GM19463 (cell line): Measurements from ENCODE around the gene PHYKPL.

Source experiments
- ATAC-seq: cut with Tn5 transposase; IDR thresholded peaks from one replicate; pipeline ENCODE4 v1.9.1; 2021; ENCODE audit warnings: mild to moderate bottlenecking, moderate library complexity; ENCODE audit not compliant: unreplicated experiment

PHYKPL gene

GRCh38 chr5:178232124-178232919 lies at the start of gene PHYKPL:
Gene PHYKPL, minus strand, starts transcription at chr5:178232802. Its CDS starts 252 bp downstream, at chr5:178232550.
- peak; percentile 63 for ATAC-seq

GRCh38 chr5:178282391-178282790 lies 49.8 kb upstream of the PHYKPL start:
- ATAC-seq: no peak

GRCh38 chr5:178281331-178281730 lies 48.7 kb upstream of the PHYKPL start:
- no peak for ATAC-seq

DNA sequence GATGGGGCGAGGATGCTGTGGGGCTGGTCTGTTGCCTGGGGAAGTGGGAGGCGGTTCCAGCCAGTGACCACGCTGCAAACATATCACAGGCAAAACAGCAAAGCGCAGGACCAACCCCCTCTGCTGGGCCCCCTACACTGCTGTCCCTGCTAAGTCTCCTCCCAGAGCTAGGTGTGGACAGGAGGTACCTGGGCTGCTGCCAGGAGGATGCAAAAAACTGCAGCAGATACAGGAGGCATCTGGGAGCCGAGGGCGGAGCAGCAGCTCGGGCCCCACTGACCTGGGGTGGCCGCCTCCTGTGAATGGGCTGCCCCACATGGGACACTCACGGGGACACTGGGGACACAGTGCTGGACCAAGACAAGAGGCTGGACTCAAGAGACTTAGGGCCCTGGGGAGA lies 48.0 kb upstream of the PHYKPL start:
- no peak for ATAC-seq

DNA sequence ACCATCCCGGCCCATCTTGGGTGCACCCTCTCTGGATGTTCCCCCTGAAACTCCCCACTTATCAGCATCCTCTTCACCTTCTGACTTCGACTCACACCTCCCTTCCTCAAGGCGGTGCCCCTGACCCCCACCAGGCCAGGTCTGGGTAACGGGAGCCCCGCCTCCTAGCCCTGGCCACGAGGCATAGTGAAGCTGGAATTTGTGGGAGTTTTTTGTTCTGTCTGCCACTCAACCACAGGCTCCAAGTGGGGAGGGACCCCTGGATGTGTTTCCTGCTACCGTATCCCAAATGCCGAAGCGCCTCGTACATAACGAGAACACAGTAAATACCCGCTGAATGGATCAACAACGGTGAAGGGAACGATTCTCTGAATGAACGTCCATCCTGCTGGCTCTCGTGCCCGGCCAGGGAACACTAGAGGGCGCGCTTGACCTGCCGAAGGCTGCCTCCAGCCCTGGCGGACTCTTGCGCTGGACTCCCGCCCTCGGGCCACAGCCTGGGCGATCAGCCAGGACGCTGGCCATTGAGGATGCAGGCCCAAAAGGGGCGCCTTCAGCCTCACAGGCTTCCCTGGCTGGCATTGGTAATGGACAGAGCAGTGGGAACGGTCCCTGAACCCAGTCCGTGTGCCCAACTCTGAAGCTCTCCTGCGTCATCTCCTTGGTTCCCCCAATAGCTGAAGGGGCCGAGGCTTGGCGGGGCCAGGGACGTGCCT lies 47.3 kb upstream of the PHYKPL start:
- ATAC-seq: peak; percentile 57

DNA sequence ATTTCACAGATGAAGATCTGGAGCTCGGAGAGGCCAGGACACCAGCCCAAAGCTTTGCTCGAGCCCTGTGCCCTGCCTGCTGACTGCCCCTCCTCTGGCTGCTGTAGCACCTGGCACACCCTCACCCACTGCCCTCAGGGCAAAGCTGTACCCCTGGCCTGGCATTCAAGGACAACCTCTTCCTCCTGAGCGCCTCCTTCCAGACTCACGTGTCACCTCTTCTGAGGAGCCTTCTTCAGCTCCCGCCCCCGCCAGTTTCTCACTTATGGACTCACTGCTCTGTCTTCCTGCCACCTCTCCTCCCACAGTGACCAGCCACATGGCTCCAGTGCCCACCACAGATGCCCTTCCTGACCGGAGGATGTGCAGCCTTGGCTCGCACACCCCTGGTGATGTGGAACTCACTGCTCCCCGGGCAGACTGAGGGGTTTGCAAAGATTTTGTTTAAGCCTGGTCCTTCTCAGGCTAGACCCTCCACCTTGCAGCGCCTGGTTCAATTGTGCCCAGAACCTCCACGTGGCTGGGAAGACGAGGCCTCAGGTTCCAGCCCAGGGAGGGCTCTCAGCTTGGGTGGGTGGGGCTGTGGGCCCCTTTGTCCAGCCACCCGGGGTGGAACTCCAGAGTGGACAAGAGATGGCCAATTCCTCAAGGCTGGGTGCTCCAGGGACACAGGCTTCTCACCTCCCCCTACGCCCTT lies 46.6 kb upstream of the PHYKPL start:
- ATAC-seq: no peak

DNA sequence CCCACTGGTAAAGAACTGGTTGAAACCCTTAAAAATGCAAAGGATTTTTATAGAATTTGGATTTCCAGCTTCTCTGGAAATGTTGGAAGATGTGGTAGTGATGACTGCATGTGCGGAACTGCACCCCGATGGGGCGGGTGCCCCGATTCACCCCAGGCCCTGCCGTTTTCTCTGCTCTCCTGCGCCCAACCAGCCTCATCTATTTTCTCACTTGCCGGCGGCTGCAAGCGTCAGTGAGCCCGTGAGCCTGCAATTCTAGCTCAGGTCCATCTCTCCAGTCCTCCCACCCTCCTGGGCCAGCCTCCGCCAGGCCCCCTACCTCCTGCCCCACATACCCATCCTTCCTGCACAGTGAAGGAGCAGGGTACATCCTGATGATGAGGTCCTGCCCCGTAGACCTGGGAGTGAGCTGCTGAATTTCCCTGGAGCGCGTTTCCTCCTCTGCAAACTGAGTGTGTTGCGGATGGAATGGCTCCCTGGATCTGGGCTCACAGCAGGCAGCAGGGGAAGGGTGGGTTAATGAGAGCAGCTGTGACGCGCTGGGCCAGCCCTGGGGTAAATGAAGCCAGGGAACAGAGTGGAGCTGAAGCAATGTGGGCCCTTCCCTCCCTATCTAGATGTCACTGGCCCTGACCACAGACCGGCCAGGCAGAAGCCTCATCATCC lies 45.9 kb upstream of the PHYKPL start:
- ATAC-seq: no peak

DNA sequence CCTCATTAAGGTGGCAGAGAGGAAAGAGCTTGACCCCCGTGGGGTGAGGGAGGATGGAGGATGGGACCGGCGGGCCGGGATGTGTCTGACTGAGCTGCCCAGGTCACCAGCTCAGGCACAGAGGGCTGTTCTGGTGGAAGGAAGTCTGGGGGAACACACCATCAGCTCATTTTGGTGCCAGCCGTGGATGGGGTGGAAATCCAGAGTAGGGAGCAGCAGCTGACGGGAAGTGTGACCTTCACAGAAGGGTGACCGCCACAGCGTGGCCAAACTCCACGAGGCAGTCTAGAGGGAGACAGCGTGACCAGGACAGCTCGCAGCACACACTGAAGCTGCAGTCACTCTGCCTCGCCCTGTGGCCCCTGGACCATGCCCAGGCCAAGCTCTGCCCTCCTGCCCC lies 45.3 kb upstream of the PHYKPL start:
- no peak for ATAC-seq

- ATAC-seq: no peak
Measured at GRCh38 chr5:178277346-178277745, 44.7 kb upstream of the PHYKPL start.

DNA sequence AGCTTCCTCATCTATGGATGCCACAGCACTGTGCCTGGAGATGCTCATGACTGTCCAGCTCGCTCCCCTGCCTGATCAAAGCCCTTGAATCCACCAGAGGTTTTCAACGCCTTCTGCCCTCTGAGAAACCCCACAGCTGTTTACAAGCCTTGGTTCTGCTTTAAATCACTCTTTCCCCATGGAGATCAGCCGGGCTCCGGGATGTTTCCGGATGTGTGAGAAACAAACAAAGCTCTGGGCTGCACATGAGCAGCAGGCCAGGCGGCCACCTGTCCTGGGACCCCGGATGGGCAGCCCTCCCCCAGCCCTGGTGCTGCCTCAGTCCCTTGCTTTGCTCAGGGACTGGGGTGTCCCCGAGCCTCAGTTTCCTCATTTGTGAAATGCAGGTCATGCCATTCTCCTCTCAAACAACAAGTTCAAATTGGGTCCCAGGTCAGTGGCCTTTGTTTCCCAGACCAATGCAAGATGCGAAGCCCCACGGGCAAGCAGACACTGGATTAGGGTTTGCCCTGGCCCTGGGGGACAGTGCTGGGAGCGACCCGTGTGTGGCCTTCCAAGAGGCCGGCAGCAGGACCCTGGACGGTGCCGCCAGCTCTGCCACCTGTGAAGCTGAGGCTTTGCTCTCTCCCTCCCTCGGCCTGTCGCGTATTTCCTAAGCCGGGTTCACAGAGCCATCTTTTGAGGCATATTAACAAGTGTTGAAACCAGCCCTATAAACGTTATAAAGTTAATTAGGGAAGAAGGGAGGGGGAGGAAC lies 42.4 kb upstream of the PHYKPL start:
- no peak for ATAC-seq

DNA sequence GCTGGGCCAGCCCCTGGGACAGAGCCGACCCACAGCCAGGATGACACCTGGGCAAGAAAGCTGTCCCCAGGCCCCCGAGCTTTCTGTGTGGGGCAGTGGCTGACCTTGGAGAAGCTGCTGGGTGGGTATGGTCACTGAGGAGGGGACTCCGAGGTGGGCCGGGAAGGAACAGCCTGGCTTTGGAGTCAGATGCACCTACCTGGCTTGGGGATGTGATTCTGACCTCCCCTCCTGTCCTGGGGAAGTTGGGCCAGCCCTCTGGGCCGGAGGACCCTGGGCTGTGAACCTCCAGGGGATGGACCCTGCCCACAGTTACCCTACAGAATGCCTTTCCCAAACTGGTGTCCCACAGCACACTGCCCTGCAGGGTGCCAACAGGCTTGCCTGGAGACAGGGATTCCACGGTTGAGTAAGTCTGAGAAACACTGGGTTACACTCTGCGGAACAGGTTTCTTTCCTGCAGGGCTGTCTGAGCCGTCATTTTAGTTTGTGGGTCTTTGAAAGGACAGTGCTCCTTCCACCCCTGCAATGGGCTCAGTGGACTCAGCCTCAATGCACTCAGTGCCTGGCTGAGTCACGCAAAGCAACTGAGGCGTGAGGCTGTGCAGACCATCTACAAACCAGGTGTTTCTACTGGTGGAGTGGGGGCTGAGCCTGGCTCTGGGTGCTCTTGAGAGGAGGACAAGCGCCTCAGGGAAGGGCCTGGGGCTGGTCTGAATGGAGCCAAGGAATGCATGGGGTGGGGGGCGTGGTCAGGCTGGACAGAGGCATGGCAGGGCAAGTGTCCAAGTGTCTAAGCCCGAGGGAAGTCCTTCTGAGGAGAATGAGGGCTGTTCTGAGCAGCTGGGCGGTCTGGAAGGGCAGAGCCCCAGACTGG lies 41.3 kb upstream of the PHYKPL start:
- ATAC-seq: no peak

- ATAC-seq: no peak
Measured at GRCh38 chr5:178273041-178273440, 40.4 kb upstream of the PHYKPL start.

DNA sequence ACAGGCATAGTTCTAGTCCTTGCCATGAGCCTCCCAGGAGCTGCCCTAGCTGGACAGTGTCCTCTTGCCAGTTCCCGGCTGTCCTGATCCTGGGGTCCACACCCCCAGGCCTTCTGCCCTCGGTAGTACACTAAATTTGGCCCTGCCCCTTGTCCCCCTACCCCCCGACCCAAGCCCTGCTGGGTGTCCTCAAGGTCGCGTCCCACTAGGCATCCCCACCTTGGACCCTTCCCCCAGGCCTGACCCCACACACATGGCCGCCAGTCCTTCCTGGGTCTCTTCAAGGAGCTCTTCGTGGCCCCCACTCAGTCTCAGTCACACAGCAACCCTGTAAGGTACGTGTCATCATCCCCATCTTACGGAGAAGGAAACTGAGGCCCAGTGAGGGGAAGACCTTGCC lies 40.0 kb upstream of the PHYKPL start:
- no peak for ATAC-seq

DNA sequence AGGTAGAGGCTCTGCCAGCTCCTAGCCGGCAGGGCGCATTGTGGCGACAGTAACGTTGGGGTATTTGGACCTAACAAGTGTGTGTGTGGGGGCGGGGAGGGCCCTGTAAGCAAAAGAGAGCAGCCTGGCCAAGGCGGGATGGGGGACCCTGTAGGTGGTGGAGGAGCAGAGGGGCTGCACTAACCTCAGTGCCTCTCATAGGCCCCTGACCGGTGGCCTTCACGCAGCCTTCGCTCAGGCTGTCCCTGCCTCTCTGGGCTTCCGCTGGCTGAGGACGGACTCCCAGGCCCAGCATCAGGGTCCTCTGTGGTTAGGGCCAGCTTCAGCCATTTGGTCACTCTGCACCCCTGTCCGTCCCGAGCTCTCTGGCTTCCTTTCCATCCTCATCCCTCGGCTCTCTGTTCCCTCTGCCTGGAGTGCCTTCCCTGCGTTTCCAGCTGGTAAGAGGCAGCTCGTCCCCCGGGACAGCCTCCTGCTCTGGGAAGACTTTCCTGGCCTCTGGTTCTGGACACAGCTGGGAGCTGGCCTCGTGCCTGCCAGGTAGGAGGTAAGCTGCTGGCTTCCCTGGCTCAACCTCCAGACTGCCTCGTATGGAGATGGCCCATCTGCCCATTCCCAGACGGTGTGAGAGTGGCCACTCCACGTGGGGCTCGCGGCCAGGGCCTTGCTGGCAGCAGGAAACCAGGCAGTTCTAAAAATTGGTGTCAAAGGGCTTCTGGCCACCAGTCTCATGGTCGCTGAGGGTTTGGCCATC lies 39.3 kb upstream of the PHYKPL start:
- ATAC-seq: no peak

- ATAC-seq: no peak
Measured at GRCh38 chr5:178271231-178271630, 38.6 kb upstream of the PHYKPL start.

DNA sequence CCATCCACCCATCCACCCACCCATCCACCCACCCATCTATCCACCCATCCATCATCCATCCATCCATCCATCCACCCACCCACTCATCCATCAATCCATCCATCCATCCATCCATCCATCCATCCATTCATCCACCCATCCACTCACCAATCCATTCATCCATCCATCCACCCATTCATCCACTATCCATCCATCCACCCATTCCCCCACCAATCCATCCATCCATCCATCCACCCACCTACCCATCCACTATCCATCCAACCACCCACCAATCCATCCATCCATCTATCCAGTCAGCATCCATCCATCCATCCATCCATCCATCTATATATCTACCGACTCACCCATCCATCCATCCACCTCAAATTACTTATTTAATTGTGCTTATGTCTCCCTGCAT lies 36.9 kb upstream of the PHYKPL start:
- no peak for ATAC-seq

GRCh38 chr5:178267876-178268275 lies 35.3 kb upstream of the PHYKPL start:
- no peak for ATAC-seq

DNA sequence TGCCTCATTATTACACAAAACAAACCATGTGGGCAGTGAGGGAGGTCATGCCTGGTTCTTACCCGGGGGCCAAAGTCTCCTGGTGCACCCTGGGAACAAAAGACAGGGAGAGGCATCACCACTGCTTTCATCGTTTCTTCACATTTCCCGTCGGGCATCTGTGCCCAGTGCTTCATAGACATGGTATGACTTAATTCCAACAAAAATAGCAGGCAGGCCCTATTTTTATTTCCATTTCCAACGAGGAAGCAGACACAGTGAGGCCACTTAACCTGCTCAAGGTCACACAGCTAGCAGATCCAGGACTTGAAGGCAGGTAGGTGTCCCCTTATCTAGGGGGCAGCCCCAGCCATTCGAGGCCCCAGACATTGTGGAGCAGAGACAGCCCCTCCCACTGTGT lies 34.6 kb upstream of the PHYKPL start:
- no peak for ATAC-seq

DNA sequence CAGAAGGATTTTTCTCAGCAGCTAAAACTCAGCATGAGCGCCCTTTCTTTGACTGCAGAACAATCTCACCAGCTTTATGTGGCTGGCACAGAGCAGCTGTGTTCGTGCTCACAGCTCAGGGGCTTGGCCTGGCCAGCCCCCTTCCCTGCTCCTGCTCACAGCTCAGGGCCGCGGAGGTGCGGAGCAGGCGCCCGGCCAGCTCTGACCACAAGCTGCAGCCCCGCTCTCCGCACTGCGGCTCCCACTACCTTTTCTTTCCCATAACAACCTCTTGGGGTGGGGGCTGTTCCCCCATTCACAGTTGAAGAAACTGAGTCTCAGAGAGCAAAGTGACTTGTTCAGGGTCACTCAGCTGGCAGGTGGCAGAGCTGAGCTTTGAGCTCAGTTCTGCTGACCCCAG lies 34.0 kb upstream of the PHYKPL start:
- no peak for ATAC-seq
